Uterine smooth muscle cell (primary cell): ENCODE results near the gene KLK13. TPM values are rescaled to one million over a fixed set of nuclear protein-coding genes. Genes with fewer than 3 reads are reported as not detected.

Experiments used
- total RNA-seq: library from RNA; depleted of rRNA; stranded (reverse); fragments of >200 nt; gene quantifications from 2 replicates; pipeline ENCODE4 v1.2.3, GENCODE V29; 2014

KLK13 gene, protein sequence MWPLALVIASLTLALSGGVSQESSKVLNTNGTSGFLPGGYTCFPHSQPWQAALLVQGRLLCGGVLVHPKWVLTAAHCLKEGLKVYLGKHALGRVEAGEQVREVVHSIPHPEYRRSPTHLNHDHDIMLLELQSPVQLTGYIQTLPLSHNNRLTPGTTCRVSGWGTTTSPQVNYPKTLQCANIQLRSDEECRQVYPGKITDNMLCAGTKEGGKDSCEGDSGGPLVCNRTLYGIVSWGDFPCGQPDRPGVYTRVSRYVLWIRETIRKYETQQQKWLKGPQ
- not detected in 2 replicates for total RNA-seq

DNA sequence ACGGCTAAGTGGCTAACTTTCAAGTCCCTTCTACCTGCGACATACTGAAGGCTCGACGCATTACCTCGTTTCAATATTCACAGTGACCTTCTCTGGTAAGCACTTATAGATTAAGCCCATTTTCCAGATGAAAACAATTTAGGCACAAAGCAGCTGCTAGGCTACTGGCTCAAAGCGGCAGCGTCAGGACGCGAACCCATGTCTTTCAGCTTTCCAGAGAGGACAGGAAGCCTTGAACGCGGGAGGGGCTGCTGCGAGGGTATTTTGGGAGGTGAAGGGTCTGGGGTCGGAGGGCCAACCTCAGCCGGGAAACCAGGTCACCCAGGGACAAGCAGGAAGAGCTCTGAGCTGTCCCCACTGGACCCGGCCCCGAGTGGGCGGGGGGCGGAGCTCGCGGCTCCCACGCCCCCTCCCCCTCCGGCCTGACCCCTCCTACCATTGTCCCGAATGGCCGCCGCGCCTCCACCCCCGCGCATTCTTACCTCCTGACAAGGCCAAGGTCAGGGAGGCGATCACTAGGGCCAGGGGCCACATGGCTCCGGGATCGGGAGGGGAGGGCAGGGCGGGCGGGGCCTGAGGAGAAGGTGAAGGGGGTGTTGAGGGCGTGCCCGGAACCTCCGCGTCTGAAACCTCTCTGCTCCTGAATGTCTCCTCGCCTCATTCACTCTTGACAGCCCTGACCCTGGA, at the start of gene KLK13:
Gene KLK13 (minus strand): TSS at position 559 of the 687 bp plus-strand sequence. CDS start 25 bp downstream, at position 534.

DNA sequence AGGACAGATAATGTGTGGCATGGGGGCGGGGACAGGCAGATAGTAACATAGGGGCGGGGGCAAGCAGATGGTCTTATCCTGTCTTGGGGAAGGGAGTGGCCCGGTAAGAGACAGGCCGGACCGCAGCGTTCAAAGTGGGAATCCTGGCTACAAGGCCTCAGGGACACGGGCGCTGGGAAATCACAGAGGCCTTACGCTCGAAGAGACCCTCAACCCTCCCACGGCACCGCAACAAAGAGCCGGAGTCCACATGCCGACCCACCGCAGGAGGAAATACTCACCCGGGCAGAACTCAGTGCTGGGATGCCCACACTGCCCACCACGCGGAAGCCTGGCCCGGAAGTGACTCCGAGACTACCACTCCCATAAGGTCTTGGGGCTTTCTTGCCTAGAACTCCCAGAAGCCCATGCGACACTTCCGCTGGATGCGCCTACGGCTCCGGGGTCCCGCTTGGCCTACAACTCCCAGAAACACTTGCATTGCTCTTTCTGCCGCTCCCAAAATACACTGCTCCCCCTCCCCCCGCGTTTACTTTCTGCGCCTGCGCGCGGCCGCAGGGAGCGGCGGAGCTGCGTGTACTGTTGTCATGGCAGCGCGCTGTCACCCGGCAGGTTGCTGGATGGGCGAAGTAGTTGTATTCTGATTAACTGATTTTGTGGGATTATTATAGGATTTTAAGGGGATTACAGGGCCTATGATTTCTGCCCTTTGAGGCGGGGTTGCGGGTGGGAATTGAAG, 43.3 kb upstream of the KLK13 start, which contains the start of gene CTU1:
Gene CTU1 (minus strand): TSS at position 344 of the 739 bp plus-strand sequence. CDS start 3,840 bp downstream, outside the sequence.

GRCh38 chr19:51082611-51083010, 17.7 kb upstream of the KLK13 start, which contains the start of gene KLK14:
Gene KLK14 (minus strand): TSS chr19:51082887. CDS start chr19:51082614, 273 bp downstream.

DNA sequence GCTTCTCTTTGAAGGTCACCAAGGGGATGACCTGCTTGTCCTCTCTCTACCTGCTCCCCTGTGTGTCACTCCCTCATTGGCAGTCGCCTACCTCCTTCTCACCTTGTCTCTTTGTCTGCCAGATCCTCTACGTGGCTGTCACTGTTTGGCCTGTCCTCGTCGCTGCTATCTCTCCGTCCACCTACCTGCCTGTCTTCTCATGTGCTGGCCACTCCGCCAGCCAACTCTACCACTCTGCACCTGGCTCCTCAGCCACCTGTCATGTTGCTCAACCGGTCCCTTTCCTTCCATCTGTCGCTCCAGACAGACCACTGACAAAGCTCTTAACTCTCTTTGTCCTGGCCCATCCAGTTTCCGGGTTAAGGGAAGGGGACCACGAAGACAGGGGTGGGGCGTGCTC, 30.2 kb downstream of the KLK13 start, which contains the start of gene KLK12:
Gene KLK12 (minus strand): TSS at position 299 of the 400 bp plus-strand sequence. CDS start 381 bp downstream, outside the sequence.

GRCh38 chr19:51026554-51026831, 38.4 kb downstream of the KLK13 start, which contains the start of gene KLK11:
Gene KLK11 (minus strand): TSS chr19:51026616. CDS start chr19:51025631, 985 bp downstream.

DNA sequence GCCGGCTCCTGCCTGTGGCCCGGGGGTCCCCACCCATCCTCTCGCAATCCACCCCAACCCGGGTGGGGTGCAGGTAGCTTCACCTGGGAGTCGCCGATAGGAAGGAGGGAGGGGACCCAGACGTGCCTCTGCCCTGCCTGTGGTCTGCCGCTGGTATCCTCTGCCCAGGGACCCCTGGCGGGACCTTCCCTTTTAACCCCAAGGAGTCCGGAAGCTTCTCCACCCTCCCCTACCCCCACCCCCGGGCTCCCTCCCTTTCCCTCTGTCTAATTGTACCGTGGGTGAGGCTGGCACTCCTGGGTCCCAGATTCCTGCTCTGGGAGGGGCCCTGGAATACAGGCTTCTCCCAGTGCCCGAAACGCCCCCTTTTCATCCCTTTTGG, 45.4 kb downstream of the KLK13 start, which contains the start of gene KLK10:
Gene KLK10 (minus strand): TSS at position 166 of the 382 bp plus-strand sequence. CDS start 579 bp downstream, outside the sequence.

Other genes starting within 250 kb of the KLK13 start
- gene KLK1, start 241.3 kb downstream of the KLK13 start, total RNA-seq: not detected in 2 replicates
- not detected in 2 replicates for gene KLK15, start 231.5 kb downstream of the KLK13 start, total RNA-seq
- not detected in 2 replicates for gene KLK3, start 210.2 kb downstream of the KLK13 start, total RNA-seq
- gene KLK2, start 191.7 kb downstream of the KLK13 start, total RNA-seq: 0.22 TPM in 1 of 2 replicates, not detected in the other
- not detected in 2 replicates for gene KLK4, start 153.7 kb downstream of the KLK13 start, total RNA-seq
- gene KLK5, start 112.1 kb downstream of the KLK13 start, total RNA-seq: not detected in 2 replicates
- gene KLK6, start 95.5 kb downstream of the KLK13 start, total RNA-seq: not detected in 2 replicates
- gene KLK7, start 81.2 kb downstream of the KLK13 start, total RNA-seq: not detected in 2 replicates
- not detected in 2 replicates for gene KLK8, start 63.5 kb downstream of the KLK13 start, total RNA-seq
- not detected in 2 replicates for gene KLK10, start 45.4 kb downstream of the KLK13 start, total RNA-seq
- gene KLK11, start 38.5 kb downstream of the KLK13 start, total RNA-seq: not detected in 2 replicates
- not detected in 2 replicates for gene KLK12, start 30.1 kb downstream of the KLK13 start, total RNA-seq
- gene KLK14, start 17.8 kb upstream of the KLK13 start, total RNA-seq: not detected in 2 replicates
- 9.5 and 11.1 TPM in 2 replicates for gene CTU1, start 43.3 kb upstream of the KLK13 start, total RNA-seq
- gene SIGLEC9, start 59.8 kb upstream of the KLK13 start, total RNA-seq: 0.44 TPM in 1 of 2 replicates, not detected in the other
- not detected in 2 replicates for gene SIGLEC7, start 77.2 kb upstream of the KLK13 start, total RNA-seq
- 0.22 TPM in 1 of 2 replicates, not detected in the other for gene CD33, start 160.0 kb upstream of the KLK13 start, total RNA-seq
- not detected in 2 replicates for gene SIGLECL1, start 186.0 kb upstream of the KLK13 start, total RNA-seq
- not detected in 2 replicates for gene IGLON5, start 246.6 kb upstream of the KLK13 start, total RNA-seq